ENCODE measurements around the gene MGAT4A. TPM values are rescaled to one million over a fixed set of nuclear protein-coding genes. Genes with fewer than 3 reads are reported as not detected.

MGAT4A gene
- total and polyA plus RNA-seq, 2 of the 13 experiments (the other 11 are each of a cell fraction or from before 2014, with no cell fraction given) = 47.2 to 90.9 TPM

- peak overlapping the region; percentile 99 for H3K9ac ChIP-seq (ENCODE audit: insufficient read depth, low read depth, low read length)
- TSS peak; percentile 80 for BruUV-seq (replicated peaks)
- TF ChIP-seq DMTF1 (CRISPR knock-in tag; IDR thresholded peaks at IDR 0.05) (no peak), ZBTB14 (CRISPR knock-in tag; IDR thresholded peaks at IDR 0.05) (no peak), ZBTB2 (CRISPR knock-in tag; IDR thresholded peaks at IDR 0.05; ENCODE audit: low read depth) (no peak), ZNF570 (CRISPR knock-in tag; IDR thresholded peaks at IDR 0.05; ENCODE audit: borderline replicate concordance) (no peak), ATF2 (CRISPR knock-in tag; IDR thresholded peaks at IDR 0.05) (peak; percentile 30; the same call in 1 of the 2 replicates), YEATS4 (CRISPR knock-in tag; IDR thresholded peaks at IDR 0.05; ENCODE audit: borderline replicate concordance) (no peak), AHDC1 (CRISPR knock-in tag; IDR thresholded peaks at IDR 0.05; ENCODE audit: borderline replicate concordance) (peak; percentile 42; the same call in 1 of the 2 replicates), MBD4 (IDR thresholded peaks at IDR 0.05; ENCODE audit: borderline replicate concordance, low read length) (0 out of 2 replicates have a peak, but pooled peaks have one; percentile 52), ZNF816 (CRISPR knock-in tag; IDR thresholded peaks at IDR 0.05; ENCODE audit: borderline replicate concordance) (no peak), POLR2AphosphoS2 (IDR thresholded peaks at IDR 0.05; ENCODE audit: low read depth, low read length) (0 out of 2 replicates have a peak, but pooled peaks have one; percentile 51)
Measured at GRCh38 chr2:98731894-98732349, 990 bp upstream of the MGAT4A start.

More at GRCh38 chr2:98731894-98732349, 990 bp upstream of the MGAT4A start:
- Histone ChIP-seq H3K9me3 (ENCODE audit: low read length) (no peaks in the 10 kb centered on the region), H3K4me1 (ENCODE audit: insufficient read depth, low read length) (peaks cover 79% of the 10 kb centered on the region), H3K27me3 (ENCODE audit: control insufficient read depth in 1 of 2, insufficient read depth in 2 of 2, low read length in 2 of 2) (no peaks in the 10 kb centered on the region; a peak in 1 of 5 replicates), H4K20me1 (ENCODE audit: insufficient read depth, low read length) (no peaks in the 10 kb centered on the region), H2AFZ (ENCODE audit: low read length) (no peak overlapping the region), H3K36me3 (replicated peaks in 1 of 2; ENCODE audit: control insufficient read depth in 1 of 2, insufficient read depth in 2 of 2, low read length in 2 of 2) (no peaks in the 10 kb centered on the region), H3K27ac (ENCODE audit: extremely low read length, insufficient read depth, low read length) (peak overlapping the region; percentile 91), H3K4me3 (replicated peaks in 1 of 3; ENCODE audit: insufficient read depth in 1 of 3, low read depth in 2 of 3, low read length in 3 of 3) (peak overlapping the region; percentile 77 to 96 (median 94)), H3K79me2 (ENCODE audit: insufficient read depth, low read length) (peaks cover 52% of the 10 kb centered on the region), H3K4me2 (ENCODE audit: low read depth, low read length) (peak overlapping the region; percentile 83)
- 3% methylated on average over 6 of the region's 6 CpGs for WGBS (ENCODE audit: low lambda C conversion rate)
- ATAC-seq (peak; percentile 41), FAIRE-seq (no peak), DNase-seq (ENCODE audit: low spot score) (peak; percentile 60)
- CTCF ChIA-PET (ENCODE audit: low intra/inter-chr PET ratio, low total read pairs) = no interaction called here
- POLR2A ChIA-PET = interaction anchor here (1.6 to 4.2 kb wide), 12 partner anchors 11 to 409 kb away, joined by 5 to 84 read pairs (median 12); partner anchors contain the start of gene C2orf15
- intact Hi-C loops (cut with micrococcal nuclease; ENCODE audit: unreplicated experiment) (loop anchor here (1.0 to 5.0 kb wide), 3 partner anchors 35 to 105 kb away; no protein-coding TSS in a partner anchor), in situ Hi-C loops (cut with HindIII; ENCODE audit: extremely low pct_ligation_motif_present, low pct_unique_long_range_greater_than_20kb) (loop anchor here (5.0 kb wide), 1 partner anchor 105 kb away; no protein-coding TSS in a partner anchor)
